PFSK-1 (cell line): ENCODE results near the gene SARDH.

Source experiments
- FOXP2 ChIP-seq: optimal IDR thresholded peaks from 2 replicates; pipeline ENCODE3; 2011; ENCODE audit warnings: borderline replicate concordance, control low read depth, inconsistent platforms; ENCODE audit not compliant: insufficient read depth; ENCODE audit errors: extremely low read length, extremely low read depth
- POLR2AphosphoS5 ChIP-seq: IDR thresholded peaks from 2 replicates; pipeline ENCODE4 v1.6.1; 2012; ENCODE audit warnings: low read depth, mild to moderate bottlenecking, control low read depth, low read length, moderate library complexity
- SIN3A ChIP-seq: IDR thresholded peaks from 2 replicates; pipeline ENCODE4 v1.6.1; 2012; ENCODE audit warnings: mild to moderate bottlenecking, low read length, moderate library complexity, borderline replicate concordance; ENCODE audit not compliant: insufficient read depth
- TAF1 ChIP-seq: IDR thresholded peaks from 2 replicates; pipeline ENCODE4 v1.6.1; 2012; ENCODE audit warnings: low read length, control low read depth, borderline replicate concordance; ENCODE audit not compliant: insufficient read depth
- TF ChIP-seq, protein P1 (sequence below), 2 experiments: IDR thresholded peaks; 2 replicates each; pipeline versions ENCODE4 v1.6.1 to v1.8.0; 2011 to 2012; ENCODE audit warnings: low read depth in 2 of 2, low read length in 2 of 2, control low read depth in 1 of 2, inconsistent platforms in 1 of 2, mild to moderate bottlenecking in 1 of 2, moderate library complexity in 1 of 2; ENCODE audit not compliant: insufficient read depth in 1 of 2

SARDH gene

DNA sequence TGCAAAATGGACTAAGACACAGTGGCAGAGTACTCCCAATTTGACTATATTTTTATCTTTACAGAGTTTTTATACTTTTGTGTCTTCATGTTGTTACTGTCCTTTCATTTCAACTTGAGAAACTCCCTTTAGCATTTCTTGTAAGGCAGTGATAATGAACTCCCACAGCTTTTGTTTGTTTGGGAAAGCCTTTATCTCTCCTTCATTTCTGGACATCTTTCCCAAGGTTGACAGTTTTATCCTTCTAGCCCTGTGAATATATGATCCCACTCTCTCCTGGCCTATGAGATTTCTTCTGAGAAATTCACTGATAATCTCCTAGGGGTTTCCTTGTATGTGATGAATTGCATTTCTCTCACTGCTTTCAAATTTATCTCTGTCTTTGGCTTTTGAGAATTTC is 9.2 kb upstream of the SARDH start:
- TF ChIP-seq, protein P1, sequence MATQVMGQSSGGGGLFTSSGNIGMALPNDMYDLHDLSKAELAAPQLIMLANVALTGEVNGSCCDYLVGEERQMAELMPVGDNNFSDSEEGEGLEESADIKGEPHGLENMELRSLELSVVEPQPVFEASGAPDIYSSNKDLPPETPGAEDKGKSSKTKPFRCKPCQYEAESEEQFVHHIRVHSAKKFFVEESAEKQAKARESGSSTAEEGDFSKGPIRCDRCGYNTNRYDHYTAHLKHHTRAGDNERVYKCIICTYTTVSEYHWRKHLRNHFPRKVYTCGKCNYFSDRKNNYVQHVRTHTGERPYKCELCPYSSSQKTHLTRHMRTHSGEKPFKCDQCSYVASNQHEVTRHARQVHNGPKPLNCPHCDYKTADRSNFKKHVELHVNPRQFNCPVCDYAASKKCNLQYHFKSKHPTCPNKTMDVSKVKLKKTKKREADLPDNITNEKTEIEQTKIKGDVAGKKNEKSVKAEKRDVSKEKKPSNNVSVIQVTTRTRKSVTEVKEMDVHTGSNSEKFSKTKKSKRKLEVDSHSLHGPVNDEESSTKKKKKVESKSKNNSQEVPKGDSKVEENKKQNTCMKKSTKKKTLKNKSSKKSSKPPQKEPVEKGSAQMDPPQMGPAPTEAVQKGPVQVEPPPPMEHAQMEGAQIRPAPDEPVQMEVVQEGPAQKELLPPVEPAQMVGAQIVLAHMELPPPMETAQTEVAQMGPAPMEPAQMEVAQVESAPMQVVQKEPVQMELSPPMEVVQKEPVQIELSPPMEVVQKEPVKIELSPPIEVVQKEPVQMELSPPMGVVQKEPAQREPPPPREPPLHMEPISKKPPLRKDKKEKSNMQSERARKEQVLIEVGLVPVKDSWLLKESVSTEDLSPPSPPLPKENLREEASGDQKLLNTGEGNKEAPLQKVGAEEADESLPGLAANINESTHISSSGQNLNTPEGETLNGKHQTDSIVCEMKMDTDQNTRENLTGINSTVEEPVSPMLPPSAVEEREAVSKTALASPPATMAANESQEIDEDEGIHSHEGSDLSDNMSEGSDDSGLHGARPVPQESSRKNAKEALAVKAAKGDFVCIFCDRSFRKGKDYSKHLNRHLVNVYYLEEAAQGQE (IDR thresholded peaks at IDR 0.05; ENCODE audit: insufficient read depth in 1 of 2, low read depth in 2 of 2, low read length in 2 of 2): no peak
- TF ChIP-seq TAF1 (no peak), FOXP2 (no peak), SIN3A (no peak), POLR2AphosphoS5 (no peak)

DNA sequence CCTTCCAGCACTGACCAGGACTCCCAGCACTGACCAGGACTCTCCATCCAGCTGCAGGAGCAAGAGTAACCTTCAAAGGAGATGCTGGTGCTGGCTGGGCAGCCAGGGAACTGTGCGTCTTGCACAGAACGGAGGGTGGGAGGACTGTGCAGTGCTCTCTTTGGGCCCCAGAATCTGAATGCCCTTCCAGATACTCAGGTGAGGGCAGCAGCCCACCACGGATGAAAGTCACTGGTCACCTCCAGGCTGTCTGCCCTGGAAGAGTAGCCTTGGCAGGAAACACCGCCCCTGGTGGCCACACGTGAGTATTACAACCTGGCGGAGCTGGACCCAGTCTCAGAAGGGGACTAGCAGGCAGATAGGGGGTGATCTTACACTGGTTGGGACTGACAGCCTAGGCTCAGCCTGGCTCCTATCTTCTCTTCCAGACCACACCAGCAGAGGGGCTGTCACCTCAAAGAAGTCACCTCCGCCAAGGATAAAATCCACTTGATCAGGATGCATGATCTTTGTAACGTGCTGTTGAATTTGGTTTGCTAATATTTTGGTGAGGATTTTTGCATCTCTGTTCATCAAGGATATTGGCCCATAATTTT is 4.8 kb upstream of the SARDH start:
- TF ChIP-seq SIN3A (no peak), POLR2AphosphoS5 (no peak), FOXP2 (no peak), TAF1 (no peak)
- TF ChIP-seq, protein P1 (IDR thresholded peaks at IDR 0.05; ENCODE audit: insufficient read depth in 1 of 2, low read depth in 2 of 2, low read length in 2 of 2): no peak

DNA sequence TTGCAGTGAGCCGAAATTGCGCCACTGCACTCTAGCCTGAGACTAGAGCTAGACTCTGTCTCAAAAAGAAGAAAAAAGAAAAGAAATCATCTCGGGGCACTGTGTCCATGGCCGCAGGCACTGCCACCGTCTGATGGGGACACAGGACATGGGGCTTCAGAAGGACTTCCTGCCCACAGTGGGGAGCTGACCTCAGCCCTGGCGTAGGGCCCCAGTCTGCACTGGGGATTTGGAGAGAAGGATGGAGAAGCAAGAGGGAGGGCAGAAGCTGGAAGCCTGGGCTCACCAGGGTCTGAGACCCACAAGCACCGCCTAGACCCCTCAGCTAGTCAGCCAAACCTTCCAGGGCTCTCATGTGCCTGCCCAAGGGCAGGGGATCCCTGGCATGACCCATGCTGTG is 4.1 kb upstream of the SARDH start:
- TF ChIP-seq, protein P1 (IDR thresholded peaks at IDR 0.05; ENCODE audit: insufficient read depth in 1 of 2, low read depth in 2 of 2, low read length in 2 of 2): no peak
- no peak for TF ChIP-seq SIN3A
- TF ChIP-seq FOXP2: no peak
- no peak for TF ChIP-seq POLR2AphosphoS5
- no peak for TF ChIP-seq TAF1

DNA sequence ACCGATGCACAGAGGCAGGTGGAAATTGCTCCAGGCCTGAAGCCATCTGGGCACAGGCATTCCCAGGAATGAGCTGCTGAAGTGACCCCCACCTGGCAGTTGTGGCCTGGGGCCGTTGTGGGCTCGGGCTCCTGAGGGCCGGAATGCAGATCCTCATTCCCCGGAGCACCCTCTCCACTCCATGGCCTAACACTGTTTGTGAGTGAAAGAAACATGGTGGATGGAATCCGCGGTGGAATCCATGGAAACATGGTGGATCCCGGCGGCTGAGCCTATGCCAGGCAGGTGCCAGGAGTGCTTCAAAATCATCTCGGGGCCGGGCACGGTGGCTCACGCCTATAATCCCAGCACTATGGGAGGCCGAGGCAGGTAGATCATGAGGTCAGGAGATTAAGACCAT is 3.6 kb upstream of the SARDH start:
- TF ChIP-seq POLR2AphosphoS5 (no peak), SIN3A (no peak), FOXP2 (no peak), TAF1 (no peak)
- TF ChIP-seq, protein P1 (IDR thresholded peaks at IDR 0.05; ENCODE audit: insufficient read depth in 1 of 2, low read depth in 2 of 2, low read length in 2 of 2): no peak

DNA sequence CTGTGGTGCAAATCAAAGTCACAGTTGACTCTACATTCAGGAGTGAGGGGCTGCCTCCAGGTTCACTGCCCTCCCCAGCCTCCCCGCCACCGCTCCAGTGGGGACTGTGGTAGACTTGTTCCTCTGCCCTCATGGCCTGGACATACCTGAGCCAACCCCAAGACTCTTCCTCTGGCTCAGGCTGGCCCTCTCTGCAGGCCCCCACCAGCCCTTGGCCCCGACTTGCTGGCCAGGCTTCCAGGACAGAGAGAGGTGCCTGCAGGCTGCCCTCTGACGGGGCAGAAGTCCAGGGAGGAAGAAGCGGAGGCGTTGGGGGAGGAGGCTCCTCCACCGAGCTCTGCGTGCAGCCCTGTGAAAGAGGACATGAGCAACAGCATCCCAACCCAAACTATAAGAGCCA is 2.8 kb upstream of the SARDH start:
- no peak for TF ChIP-seq TAF1
- no peak for TF ChIP-seq FOXP2
- TF ChIP-seq POLR2AphosphoS5: no peak
- TF ChIP-seq SIN3A: no peak
- TF ChIP-seq, protein P1 (IDR thresholded peaks at IDR 0.05; ENCODE audit: insufficient read depth in 1 of 2, low read depth in 2 of 2, low read length in 2 of 2): no peak
